SK-N-SH (cell line): ENCODE results near the gene PKD1. TPM values are rescaled to one million over a fixed set of nuclear protein-coding genes. Genes with fewer than 3 reads are reported as not detected.

Source experiments
- CTCF ChIA-PET: fragments of 300-600, 350-600 bp; formaldehyde crosslinking; extraction: SDS; loops from one replicate; lab custom pipeline; 2021; lab: Yijun Ruan, JAX
- POLR2A ChIA-PET: fragments of 350-600 bp; sonication (Branson Sonifier 250); formaldehyde crosslinking; extraction: SDS; loops from one replicate; lab custom pipeline; 2020; ENCODE audit warnings: antibody characterized with exemption, inconsistent platforms; lab: Yijun Ruan, JAX
- DNase-seq: peaks from one replicate; pipeline ENCODE4 v3.0.0; 2012
- H2AFZ ChIP-seq: fragments of 200-600 bp; sonication (generic); 2 replicates; pipeline ENCODE4 v1.8.1; 2016; ENCODE audit warnings: antibody characterized with exemption, mild to moderate bottlenecking, low read depth
- H3F3A ChIP-seq: fragments of 200-600 bp; sonication (generic); replicated peaks from 2 replicates; pipeline ENCODE3; 2016; ENCODE audit warnings: antibody characterized with exemption, mild to moderate bottlenecking; ENCODE audit not compliant: insufficient read depth
- H3K27ac ChIP-seq, 2 experiments: fragments of 200-500 bp in 1 of 2; fragments of 200-600 bp in 1 of 2; sonication (Bioruptor generic) in 1 of 2; sonication (generic), shearing (Covaris generic) in 1 of 2; 2 replicates each; pipeline versions ENCODE4 v1.5.1 to v1.6.1; 2014 to 2016; ENCODE audit warnings: low read depth in 2 of 2, inconsistent platforms in 1 of 2, low read length in 1 of 2, mild to moderate bottlenecking in 1 of 2, mixed read lengths in 1 of 2
- H3K27me3 ChIP-seq: fragments of 200-600 bp; sonication (generic), shearing (Covaris generic); 2 replicates; pipeline ENCODE4 v1.6.1; 2016; ENCODE audit warnings: mixed run types; ENCODE audit not compliant: insufficient read depth
- H3K36me3 ChIP-seq, 2 experiments: fragments of 200-500 bp in 1 of 2; fragments of 200-600 bp in 1 of 2; sonication (Bioruptor generic) in 1 of 2; sonication (generic) in 1 of 2; replicated peaks in 1 of 2; 2 replicates each; pipeline versions ENCODE3 to v1.5.1; 2014 to 2016; ENCODE audit warnings: low read length in 1 of 2, mild to moderate bottlenecking in 1 of 2; ENCODE audit not compliant: insufficient read depth in 2 of 2, control insufficient read depth in 1 of 2
- H3K4me1 ChIP-seq, 2 experiments: fragments of 200-500 bp in 1 of 2; fragments of 200-600 bp in 1 of 2; sonication (Bioruptor generic) in 1 of 2; sonication (generic), shearing (Covaris generic) in 1 of 2; 2 replicates each; pipeline versions ENCODE4 v1.5.1 to v1.6.1; 2014 to 2016; ENCODE audit warnings: low read depth in 1 of 2, low read length in 1 of 2, mixed run types in 1 of 2; ENCODE audit not compliant: insufficient read depth in 2 of 2, control insufficient read depth in 1 of 2
- H3K4me2 ChIP-seq: fragments of 200-600 bp; sonication (generic), shearing (Covaris generic); 2 replicates; pipeline ENCODE4 v1.6.1; 2017; ENCODE audit warnings: mixed run types
- H3K4me3 ChIP-seq, 2 experiments: fragments of 200-500 bp in 1 of 2; fragments of 200-600 bp in 1 of 2; sonication (Bioruptor generic) in 1 of 2; sonication (generic), shearing (Covaris generic) in 1 of 2; 2 replicates each; pipeline versions ENCODE4 v1.5.1 to v1.8.1; 2014 to 2016; ENCODE audit warnings: low read depth in 2 of 2, inconsistent platforms in 1 of 2, low read length in 1 of 2, mild to moderate bottlenecking in 1 of 2, mixed read lengths in 1 of 2, moderate library complexity in 1 of 2
- H3K79me2 ChIP-seq: fragments of 200-600 bp; sonication (generic); 2 replicates; pipeline ENCODE4 v1.8.1; 2017; ENCODE audit warnings: mild to moderate bottlenecking; ENCODE audit not compliant: insufficient read depth
- H3K9ac ChIP-seq: fragments of 200-600 bp; sonication (generic); 2 replicates; pipeline ENCODE4 v1.6.1; 2017; ENCODE audit warnings: mixed run types
- H3K9me2 ChIP-seq: fragments of 200-600 bp; sonication (generic); 2 replicates; pipeline ENCODE4 v1.6.1; 2017; ENCODE audit warnings: mixed run types
- H3K9me3 ChIP-seq: fragments of 200-600 bp; sonication (generic); 2 replicates; pipeline ENCODE4 v1.6.1; 2017; ENCODE audit warnings: mixed run types, mild to moderate bottlenecking, moderate library complexity
- H4K20me1 ChIP-seq: fragments of 200-600 bp; sonication (generic); 2 replicates; pipeline ENCODE4 v1.6.1; 2017; ENCODE audit warnings: mild to moderate bottlenecking, mixed run types; ENCODE audit not compliant: insufficient read depth
- CTCF ChIP-seq: fragments of 200-600 bp; sonication (generic); IDR thresholded peaks from 2 replicates; pipeline ENCODE4 v1.6.1; 2017; ENCODE audit warnings: antibody characterized with exemption, mild to moderate bottlenecking, moderate library complexity
- ELF1 ChIP-seq: IDR thresholded peaks from 2 replicates; pipeline ENCODE4 v1.4.0; 2012
- EZH2phosphoT487 ChIP-seq: fragments of 200-600 bp; sonication (generic); IDR thresholded peaks from 2 replicates; pipeline ENCODE4 v1.6.1; 2017; ENCODE audit warnings: low read depth, mixed run types, mild to moderate bottlenecking, antibody characterized with exemption, moderate library complexity, borderline replicate concordance
- FOSL2 ChIP-seq: IDR thresholded peaks from 2 replicates; pipeline ENCODE4 v1.4.0; 2012; ENCODE audit warnings: low read depth, mild to moderate bottlenecking, moderate library complexity, borderline replicate concordance
- GABPA ChIP-seq: IDR thresholded peaks from 2 replicates; pipeline ENCODE4 v1.4.0; 2012; ENCODE audit warnings: low read depth, mild to moderate bottlenecking
- GATA2 ChIP-seq: sonication (generic); formaldehyde crosslinking; IDR thresholded peaks from 2 replicates; pipeline ENCODE4 v1.5.0; 2020; ENCODE audit warnings: mild to moderate bottlenecking, missing genetic modification reagents
- JUND ChIP-seq: IDR thresholded peaks from 2 replicates; pipeline ENCODE4 v1.4.0; 2012
- MAX ChIP-seq: IDR thresholded peaks from 2 replicates; pipeline ENCODE4 v1.4.0; 2012; ENCODE audit warnings: low read depth
- MXI1 ChIP-seq: IDR thresholded peaks from 2 replicates; pipeline ENCODE4 v1.6.1; 2012; ENCODE audit warnings: mild to moderate bottlenecking, low read depth, low read length, improper control_type of control experiment
- NFIC ChIP-seq: IDR thresholded peaks from 2 replicates; pipeline ENCODE4 v1.4.0; 2012; ENCODE audit warnings: borderline replicate concordance
- NRF1 ChIP-seq: IDR thresholded peaks from 2 replicates; pipeline ENCODE4 v1.6.1; 2012; ENCODE audit warnings: low read depth, mild to moderate bottlenecking, low read length
- PBX3 ChIP-seq: IDR thresholded peaks from 2 replicates; pipeline ENCODE4; 2012
- POLR2AphosphoS5 ChIP-seq: IDR thresholded peaks from 2 replicates; pipeline ENCODE4 v1.6.1; 2012; ENCODE audit warnings: low read depth, low read length
- SMC3 ChIP-seq: IDR thresholded peaks from 2 replicates; pipeline ENCODE4 v1.6.1; 2012; ENCODE audit warnings: low read depth, low read length, improper control_type of control experiment
- TAF1 ChIP-seq: IDR thresholded peaks from 2 replicates; pipeline ENCODE4 v1.6.1; 2012; ENCODE audit warnings: low read depth, mild to moderate bottlenecking, low read length, moderate library complexity, borderline replicate concordance
- TCF12 ChIP-seq: IDR thresholded peaks from 2 replicates; pipeline ENCODE4 v1.4.0; 2012
- TEAD4 ChIP-seq: IDR thresholded peaks from 2 replicates; pipeline ENCODE4 v1.4.0; 2012; ENCODE audit warnings: mild to moderate bottlenecking, borderline replicate concordance; ENCODE audit not compliant: insufficient read depth
- USF1 ChIP-seq: IDR thresholded peaks from 2 replicates; pipeline ENCODE4 v1.4.0; 2012; ENCODE audit warnings: low read depth, borderline replicate concordance
- USF2 ChIP-seq: fragments of 150-350 bp; IDR thresholded peaks from 2 replicates; pipeline ENCODE4 v1.6.1; 2017; ENCODE audit warnings: antibody characterized with exemption, low read length, low read depth, borderline replicate concordance
- YY1 ChIP-seq: IDR thresholded peaks from 2 replicates; pipeline ENCODE4 v1.4.0; 2012; ENCODE audit warnings: low read depth, mild to moderate bottlenecking
- ZBTB33 ChIP-seq: IDR thresholded peaks from 2 replicates; pipeline ENCODE4 v1.4.0; 2012; ENCODE audit warnings: low read depth, borderline replicate concordance
- WGBS: methylation state at CpG from one replicate; pipeline ENCODE4 v1.1.6; 2017; ENCODE audit warnings: low lambda C conversion rate; 5-methylcytosine and 5-hydroxymethylcytosine counted together
- polyA plus RNA-seq, 3 experiments: library from polyadenylated mRNA; depleted of rRNA; stranded (reverse); fragments of >200 nt; gene quantifications; 2 replicates each; pipeline ENCODE4 v1.2.3, GENCODE V29; 2012

PKD1 gene
- polyA plus RNA-seq, 1 of the 3 experiments (the other 2 are of a cell fraction) = 47.4 TPM

GRCh38 chr16:2053897-2054296 lies 81.8 kb downstream of the PKD1 start (continued):
- no peak for TF ChIP-seq FOSL2
- TF ChIP-seq EZH2phosphoT487 = no peak
- TF ChIP-seq PBX3 = no peak
- TF ChIP-seq POLR2AphosphoS5 = no peak
- TF ChIP-seq YY1 = no peak
- TF ChIP-seq NRF1 = no peak

- no peak for DNase-seq
- TF ChIP-seq SMC3 (no peak), NFIC (no peak), TCF12 (no peak), NRF1 (no peak), MAX (no peak), GABPA (no peak), CTCF (no peak), TAF1 (no peak), MXI1 (no peak), USF1 (no peak), JUND (no peak), ZBTB33 (no peak), TEAD4 (no peak), EZH2phosphoT487 (no peak), FOSL2 (no peak), POLR2AphosphoS5 (no peak), ELF1 (no peak), GATA2 (CRISPR knock-in tag) (no peak), USF2 (no peak)
- CTCF ChIA-PET = interaction anchor here (2.1 kb wide), 1 partner anchor 31 kb away, joined by 5 read pairs; no protein-coding TSS in a partner anchor
- Histone ChIP-seq H3K9me3 (no peaks in the 10 kb centered on the region), H3K4me1 (peaks cover 0 to 9% of the 10 kb centered on the region in 2 experiments; a peak in 2 of 4 replicates), H2AFZ (no peak overlapping the region), H3K4me2 (no peak overlapping the region), H3K27me3 (no peaks in the 10 kb centered on the region), H4K20me1 (no peaks in the 10 kb centered on the region), H3K9ac (no peak overlapping the region), H3K79me2 (peaks cover 37% of the 10 kb centered on the region), H3K4me3 (no peak overlapping the region), H3K9me2 (no peaks in the 10 kb centered on the region), H3K36me3 (peaks cover 17 to 46% of the 10 kb centered on the region in 2 experiments), H3F3A (no peaks in the 10 kb centered on the region), H3K27ac (no peak overlapping the region)
- 92% methylated on average over 11 of the region's 21 CpGs for WGBS
- POLR2A ChIA-PET = no interaction called here
Observed at GRCh38 chr16:2053211-2053610, 82.5 kb downstream of the PKD1 start.
